GM19455 (cell line): Measurements from ENCODE around the gene APRT.

Experiments used
- ATAC-seq: cut with Tn5 transposase; IDR thresholded peaks from one replicate; pipeline ENCODE4 v1.9.1; 2021; ENCODE audit not compliant: unreplicated experiment

Gene APRT

GRCh38 chr16:88760424-88761142 lies 51.1 kb downstream of the APRT start:
- no peak for ATAC-seq

- ATAC-seq: no peak
These were observed 51.8 kb downstream of the APRT start for GRCh38 chr16:88759976-88760350.
